Measurements from ENCODE around the gene CD209. TPM values are rescaled to one million over a fixed set of nuclear protein-coding genes. Genes with fewer than 3 reads are reported as not detected.
A peak's percentile ranks its signal among the peaks of the same experiment; 100 is the strongest.
"Not testable (repeated sequence)": the region's sequence is repeated elsewhere in the genome, so short reads cannot be mapped to it uniquely, and the experiment has no call there.

The CD209 gene
- polyA plus RNA-seq, 3 donors: 1.1 to 2.1 (median 1.8) TPM

GRCh38 chr19:7748756-7749155, 1.4 kb upstream of the CD209 start:
- peak; percentile 25 for TF ChIP-seq CTCF (IDR thresholded peaks at IDR 0.05)

GRCh38 chr19:7748171-7748570, 837 bp upstream of the CD209 start:
- Histone ChIP-seq H3K79me2 (ENCODE audit: insufficient read depth, low read length) (no peaks in the 10 kb centered on the region), H3K27me3 (ENCODE audit: control insufficient read depth in 2 of 2, insufficient read depth in 2 of 2, low read length in 2 of 2) (no peaks in the 10 kb centered on the region), H3K27ac (ENCODE audit: low read depth in 1 of 2, low read length in 2 of 2) (peak overlapping the region in 1 of 2 donors; percentile 18), H4K20me1 (ENCODE audit: insufficient read depth, low read length) (no peaks in the 10 kb centered on the region), H2AFZ (ENCODE audit: insufficient read depth, low read depth, low read length, poor library complexity, severe bottlenecking) (no peak overlapping the region), H3K4me2 (replicated peaks; ENCODE audit: extremely low read depth, low read length, poor library complexity, severe bottlenecking) (no peak overlapping the region), H3K4me3 (replicated peaks in 1 of 3; ENCODE audit: low read depth in 2 of 3, low read length in 3 of 3) (no peak overlapping the region), H3K4me1 (ENCODE audit: control insufficient read depth in 1 of 2, insufficient read depth in 2 of 2, low read length in 2 of 2) (peaks cover 20 to 29% of the 10 kb centered on the region in 2 donors), H3K36me3 (replicated peaks in 1 of 2; ENCODE audit: control insufficient read depth in 1 of 2, insufficient read depth in 2 of 2, low read length in 2 of 2) (no peaks in the 10 kb centered on the region), H3K9ac (ENCODE audit: insufficient read depth, low read length, poor library complexity, severe bottlenecking) (no peak overlapping the region), H3K9me3 (replicated peaks in 1 of 2; ENCODE audit: control insufficient read depth in 1 of 2, insufficient read depth in 1 of 2, low read length in 2 of 2) (no peaks in the 10 kb centered on the region)
- peaks cover 36% of the 10 kb centered on the region for H3K4me1 Mint-ChIP-seq
- H3K36me3 Mint-ChIP-seq: peaks cover 0 to 2% of the 10 kb centered on the region in 2 donors
- no peak overlapping the region for H3K4me3 Mint-ChIP-seq
- WGBS (ENCODE audit: insufficient coverage): no CpG with 5 or more reads among the region's 2 CpGs
- peak overlapping the region in 3 of 7 donors; percentile 3 to 70 (median 21) for H3K27ac Mint-ChIP-seq
- no peak for TF ChIP-seq CTCF (IDR thresholded peaks at IDR 0.05)
- DNase-seq: no peak
- intact Hi-C loops (cut with micrococcal nuclease): loop anchor here in 1 of 2 donors (5.0 kb wide), 2 partner anchors 34 to 49 kb away; no protein-coding TSS in a partner anchor
- H3K27me3 Mint-ChIP-seq (ENCODE audit: low read depth in 3 of 3): peaks cover 2 to 8% (median 7%) of the 10 kb centered on the region in 3 donors
- H3K9me3 Mint-ChIP-seq: peaks cover 0 to 8% (median 5%) of the 10 kb centered on the region in 7 donors

More at GRCh38 chr19:7748756-7749155, 1.4 kb upstream of the CD209 start:
- 16% methylated on average over 2 of the region's 4 CpGs for WGBS (ENCODE audit: insufficient coverage)
- H3K4me2 ChIP-seq (replicated peaks; ENCODE audit: extremely low read depth, low read length, poor library complexity, severe bottlenecking): no peak overlapping the region
- no peaks in the 10 kb centered on the region for H4K20me1 ChIP-seq (ENCODE audit: insufficient read depth, low read length)
- intact Hi-C loops (cut with micrococcal nuclease): loop anchor here in 1 of 2 donors (5.0 kb wide), 2 partner anchors 34 to 49 kb away; no protein-coding TSS in a partner anchor
- H3K9me3 ChIP-seq (replicated peaks in 1 of 2; ENCODE audit: control insufficient read depth in 1 of 2, insufficient read depth in 1 of 2, low read length in 2 of 2): no peaks in the 10 kb centered on the region
- H3K4me1 Mint-ChIP-seq: peaks cover 36% of the 10 kb centered on the region
- peaks cover 0 to 8% (median 5%) of the 10 kb centered on the region in 7 donors for H3K9me3 Mint-ChIP-seq
- no peak overlapping the region for H3K4me3 Mint-ChIP-seq
- peaks cover 20 to 29% of the 10 kb centered on the region in 2 donors for H3K4me1 ChIP-seq (ENCODE audit: control insufficient read depth in 1 of 2, insufficient read depth in 2 of 2, low read length in 2 of 2)
- H3K36me3 Mint-ChIP-seq: peaks cover 0 to 2% of the 10 kb centered on the region in 2 donors
- H3K27me3 ChIP-seq (ENCODE audit: control insufficient read depth in 2 of 2, insufficient read depth in 2 of 2, low read length in 2 of 2): no peaks in the 10 kb centered on the region
- H3K9ac ChIP-seq (ENCODE audit: insufficient read depth, low read length, poor library complexity, severe bottlenecking): no peak overlapping the region
- peak overlapping the region in 1 of 7 donors; percentile 22 for H3K27ac Mint-ChIP-seq
- H3K4me3 ChIP-seq (replicated peaks in 1 of 3; ENCODE audit: low read depth in 2 of 3, low read length in 3 of 3): no peak overlapping the region
- no peaks in the 10 kb centered on the region for H3K79me2 ChIP-seq (ENCODE audit: insufficient read depth, low read length)
- no peak overlapping the region for H2AFZ ChIP-seq (ENCODE audit: insufficient read depth, low read depth, low read length, poor library complexity, severe bottlenecking)
- no peak overlapping the region for H3K27ac ChIP-seq (ENCODE audit: low read depth in 1 of 2, low read length in 2 of 2)
- peaks cover 2 to 7% (median 6%) of the 10 kb centered on the region in 3 donors for H3K27me3 Mint-ChIP-seq (ENCODE audit: low read depth in 3 of 3)
- no peaks in the 10 kb centered on the region for H3K36me3 ChIP-seq (replicated peaks in 1 of 2; ENCODE audit: control insufficient read depth in 1 of 2, insufficient read depth in 2 of 2, low read length in 2 of 2)
- peak in 2 of 3 donors; percentile 40 to 48 for DNase-seq

GRCh38 chr19:7746306-7746705, 1.0 kb downstream of the CD209 start:
- not testable (repeated sequence) for DNase-seq; H3K27me3 ChIP-seq (ENCODE audit: control insufficient read depth in 2 of 2, insufficient read depth in 2 of 2, low read length in 2 of 2); H3K4me2 ChIP-seq (replicated peaks; ENCODE audit: extremely low read depth, low read length, poor library complexity, severe bottlenecking); H3K27ac ChIP-seq (ENCODE audit: low read depth in 1 of 2, low read length in 2 of 2); H3K9me3 Mint-ChIP-seq; H4K20me1 ChIP-seq (ENCODE audit: insufficient read depth, low read length); H3K9me3 ChIP-seq (replicated peaks in 1 of 2; ENCODE audit: control insufficient read depth in 1 of 2, insufficient read depth in 1 of 2, low read length in 2 of 2); H3K36me3 Mint-ChIP-seq; H2AFZ ChIP-seq (ENCODE audit: insufficient read depth, low read depth, low read length, poor library complexity, severe bottlenecking); H3K9ac ChIP-seq (ENCODE audit: insufficient read depth, low read length, poor library complexity, severe bottlenecking); H3K4me3 Mint-ChIP-seq; H3K4me3 ChIP-seq (replicated peaks in 1 of 3; ENCODE audit: low read depth in 2 of 3, low read length in 3 of 3); H3K79me2 ChIP-seq (ENCODE audit: insufficient read depth, low read length); H3K36me3 ChIP-seq (replicated peaks in 1 of 2; ENCODE audit: control insufficient read depth in 1 of 2, insufficient read depth in 2 of 2, low read length in 2 of 2); H3K27me3 Mint-ChIP-seq (ENCODE audit: low read depth in 3 of 3)
- Mint-ChIP-seq H3K4me1 (peaks cover 35% of the 10 kb centered on the region), H3K27ac (peak overlapping the region in 2 of 7 donors; percentile 26 to 70)
- intact Hi-C loops (cut with micrococcal nuclease): loop anchor here in 1 of 2 donors (5.0 kb wide), 2 partner anchors 36 to 51 kb away; no protein-coding TSS in a partner anchor
- peaks cover 20 to 25% of the 10 kb centered on the region in 2 donors for H3K4me1 ChIP-seq (ENCODE audit: control insufficient read depth in 1 of 2, insufficient read depth in 2 of 2, low read length in 2 of 2)
- 86% methylated on average over 4 of the region's 4 CpGs for WGBS (ENCODE audit: insufficient coverage)

Data from CD14-positive monocyte (primary cell).